Stimulated activated CD4-positive, alpha-beta T cell treated with anti-CD3 and anti-CD28 coated beads, TNF-alpha, amount 100 ng/mL, for 4 hours (primary cell): ENCODE results near the gene NHSL2.

ENCODE experiments used
- DNase-seq, 3 experiments: peaks; one replicate each; pipeline ENCODE4 v3.0.0-alpha.2; 2020; ENCODE audit warnings: low read depth in 3 of 3

NHSL2 gene

GRCh38 chrX:72128881-72129280 lies 218.2 kb downstream of the NHSL2 start:
- DNase-seq = no peak

- DNase-seq = no peak
Observed at GRCh38 chrX:72129661-72130060, 219.0 kb downstream of the NHSL2 start.

GRCh38 chrX:72130156-72130761 lies 219.6 kb downstream of the NHSL2 start:
- DNase-seq = no peak

GRCh38 chrX:72130762-72131250 lies 220.2 kb downstream of the NHSL2 start:
- DNase-seq = no peak

- peak in 2 of 3 experiments; percentile 25 to 48 for DNase-seq
Observed at GRCh38 chrX:72131317-72132294, 221.0 kb downstream of the NHSL2 start, which contains the start of gene RTL5. TSS of gene RTL5 (minus strand) at chrX:72131915.

- no peak for DNase-seq
Observed at GRCh38 chrX:72132456-72132855, 221.8 kb downstream of the NHSL2 start.

GRCh38 chrX:72133851-72134546 lies 223.4 kb downstream of the NHSL2 start:
- DNase-seq = no peak

- DNase-seq = no peak
Observed at GRCh38 chrX:72137846-72138495, 227.3 kb downstream of the NHSL2 start.

- DNase-seq = no peak
Observed at GRCh38 chrX:72139538-72139937, 228.9 kb downstream of the NHSL2 start.

GRCh38 chrX:72141372-72142004 lies 230.8 kb downstream of the NHSL2 start:
- no peak for DNase-seq

- no peak for DNase-seq
Observed at GRCh38 chrX:72142094-72142793, 231.6 kb downstream of the NHSL2 start.

GRCh38 chrX:72142794-72143608 lies 232.4 kb downstream of the NHSL2 start:
- DNase-seq = no peak

- DNase-seq = no peak
Observed at GRCh38 chrX:72143609-72143907, 232.9 kb downstream of the NHSL2 start.

GRCh38 chrX:72145181-72145580 lies 234.5 kb downstream of the NHSL2 start:
- DNase-seq = no peak

- no peak for DNase-seq
Observed at GRCh38 chrX:72146527-72146926, 235.9 kb downstream of the NHSL2 start.

- DNase-seq = no peak
Observed at GRCh38 chrX:72158773-72159172, 248.1 kb downstream of the NHSL2 start.

GRCh38 chrX:72159769-72160168 lies 249.1 kb downstream of the NHSL2 start:
- no peak for DNase-seq

GRCh38 chrX:72165551-72165950 lies 254.9 kb downstream of the NHSL2 start:
- no peak for DNase-seq

- DNase-seq = peak in 1 of 3 experiments; percentile 14
Observed at GRCh38 chrX:72169008-72169728, 258.5 kb downstream of the NHSL2 start.
